Measurements from ENCODE around the gene C4BPA.

DNA sequence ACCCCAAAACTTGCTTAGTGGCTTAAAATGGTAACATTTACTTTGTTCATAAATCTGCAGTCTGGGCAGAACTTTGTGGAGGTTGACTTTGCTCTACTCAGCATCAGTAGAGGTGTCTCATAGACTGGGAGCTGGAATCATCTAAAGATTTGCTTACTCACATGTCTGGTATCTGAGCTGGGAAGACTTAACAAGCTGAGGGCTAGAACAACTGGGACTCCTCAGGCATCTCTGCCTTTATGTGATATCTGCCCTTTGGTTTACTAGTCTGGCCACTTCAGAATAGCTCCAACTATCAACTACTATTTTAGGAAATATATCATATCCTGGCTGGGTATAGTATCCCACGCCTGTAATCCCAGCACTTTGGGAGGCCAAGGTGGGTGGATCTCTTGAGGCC lies 82.5 kb downstream of the C4BPA start:
- TF ChIP-seq CTCF (conservative IDR thresholded peaks at IDR 0.05; ENCODE audit: low read length): no peak
- TF ChIP-seq EZH2phosphoT487 (IDR thresholded peaks at IDR 0.05; ENCODE audit: borderline replicate concordance): no peak
